PC-9 (cell line): Measurements from ENCODE around the gene FGF9. TPM values are rescaled to one million over a fixed set of nuclear protein-coding genes. Genes with fewer than 3 reads are reported as not detected.

Experiments
- BruUV-seq: library from RNA; stranded (reverse); fragments of 400-500 nt; replicated peaks from 2 replicates; lab custom pipeline; 2021; lab: Mats Ljungman, UMichigan
- CTCF ChIA-PET: fragments of 300-600 bp; sonication (Branson Sonifier 250); formaldehyde crosslinking; loops from one replicate; lab custom pipeline; 2022; ENCODE audit warnings: antibody characterized with exemption; lab: Charles Lee
- POLR2A ChIA-PET: fragments of 300-600 bp; sonication (Branson Sonifier 250); formaldehyde crosslinking; loops from one replicate; lab custom pipeline; 2022; ENCODE audit warnings: antibody characterized with exemption; ENCODE audit not compliant: unreplicated experiment; lab: Charles Lee
- DNase-seq, 2 experiments: peaks; one replicate each; pipeline versions ENCODE4 v3.0.0 to v3.0.0-alpha.2; 2015 to 2022; ENCODE audit warnings: mixed read lengths in 1 of 2
- H2AFZ ChIP-seq: fragments of 200-600 bp; sonication (generic); 2 replicates; pipeline ENCODE4 v1.8.1; 2017; ENCODE audit warnings: antibody characterized with exemption
- H3F3A ChIP-seq: fragments of 200-600 bp; sonication (generic); 2 replicates; pipeline ENCODE4 v1.8.1; 2017; ENCODE audit warnings: antibody characterized with exemption, mild to moderate bottlenecking, low read depth; ENCODE audit not compliant: insufficient read depth
- H3K27ac ChIP-seq: fragments of 200-600 bp; sonication (generic); 2 replicates; pipeline ENCODE4 v1.6.1; 2016; ENCODE audit warnings: mixed run types
- H3K27me3 ChIP-seq: fragments of 200-600 bp; sonication (generic); 2 replicates; pipeline ENCODE4 v1.6.1; 2016; ENCODE audit warnings: low read depth, mixed run types; ENCODE audit not compliant: insufficient read depth
- H3K36me3 ChIP-seq: fragments of 200-600 bp; sonication (generic); 2 replicates; pipeline ENCODE4 v1.6.1; 2016; ENCODE audit warnings: low read depth, mixed run types
- H3K4me1 ChIP-seq: fragments of 200-600 bp; sonication (generic); replicated peaks from 2 replicates; pipeline ENCODE4 v1.6.1; 2016; ENCODE audit warnings: mixed run types; ENCODE audit not compliant: insufficient read depth
- H3K4me2 ChIP-seq: fragments of 200-600 bp; sonication (generic); 2 replicates; pipeline ENCODE4 v1.6.1; 2017; ENCODE audit warnings: mixed run types
- H3K4me3 ChIP-seq: fragments of 200-600 bp; sonication (generic); 2 replicates; pipeline ENCODE4 v1.6.1; 2016; ENCODE audit warnings: mixed run types
- H3K79me2 ChIP-seq: fragments of 200-600 bp; sonication (generic); 2 replicates; pipeline ENCODE4 v1.6.1; 2017; ENCODE audit warnings: low read depth, mixed run types
- H3K9me2 ChIP-seq: fragments of 200-600 bp; sonication (generic); 2 replicates; pipeline ENCODE4 v1.8.1; 2017; ENCODE audit warnings: mild to moderate bottlenecking; ENCODE audit not compliant: insufficient read depth
- H3K9me3 ChIP-seq: fragments of 200-600 bp; sonication (generic); 2 replicates; pipeline ENCODE4 v1.8.1; 2016; ENCODE audit warnings: low read depth; ENCODE audit not compliant: insufficient read depth
- H4K20me1 ChIP-seq: fragments of 200-600 bp; sonication (generic); 2 replicates; pipeline ENCODE4 v1.8.1; 2017; ENCODE audit not compliant: insufficient read depth
- CTCF ChIP-seq: fragments of 200-600 bp; sonication (generic); conservative IDR thresholded peaks from 2 replicates; pipeline ENCODE4 v1.6.1; 2017; ENCODE audit warnings: mixed run types, antibody characterized with exemption, mild to moderate bottlenecking, moderate library complexity
- EZH2 ChIP-seq: fragments of 200-600 bp; sonication (generic); IDR thresholded peaks from 2 replicates; pipeline ENCODE4 v1.8.0; 2017; ENCODE audit warnings: antibody characterized with exemption, low read depth
- intact Hi-C: fragments of 100-400 bp; cut with micrococcal nuclease; formaldehyde crosslinking; loops from one replicate; pipeline ENCODE4 v1.10.0; 2022; ENCODE audit not compliant: unreplicated experiment
- total RNA-seq: library from RNA; stranded (reverse); gene quantifications from 2 replicates; pipeline ENCODE4 v1.2.3, GENCODE V29; 2021

The FGF9 gene
- total RNA-seq, 1 experiment from 2014 or later: not detected

- CTCF ChIA-PET: no interaction called here
- no peaks in the 10 kb centered on the region for H3K9me2 ChIP-seq
- no peaks in the 10 kb centered on the region for H3K36me3 ChIP-seq
- H3F3A ChIP-seq: no peaks in the 10 kb centered on the region
- H4K20me1 ChIP-seq: no peaks in the 10 kb centered on the region
- H3K27ac ChIP-seq: no peak overlapping the region
- H2AFZ ChIP-seq: no peak overlapping the region
- H3K4me1 ChIP-seq: no peaks in the 10 kb centered on the region
- H3K9me3 ChIP-seq: no peaks in the 10 kb centered on the region
- H3K79me2 ChIP-seq: no peaks in the 10 kb centered on the region
- no peak overlapping the region for H3K4me3 ChIP-seq
- peaks cover 41% of the 10 kb centered on the region for H3K27me3 ChIP-seq
- no peak for TF ChIP-seq EZH2
- TF ChIP-seq CTCF: no peak
- no peak for DNase-seq
- no peak overlapping the region for H3K4me2 ChIP-seq
- intact Hi-C loops: no loop called here
- no TSS peak for BruUV-seq
- POLR2A ChIA-PET: interaction anchor here (0.6 kb wide), 1 partner anchor 480 kb away, joined by 4 read pairs; no protein-coding TSS in a partner anchor
These were observed 38.8 kb downstream of the FGF9 start for GRCh38 chr13:21709697-21710096.

GRCh38 chr13:21710163-21710562, 39.3 kb downstream of the FGF9 start:
- Histone ChIP-seq H3K4me2 (no peak overlapping the region), H3K9me3 (no peaks in the 10 kb centered on the region), H3K4me3 (no peak overlapping the region), H3K36me3 (no peaks in the 10 kb centered on the region), H3K9me2 (no peaks in the 10 kb centered on the region), H3K27me3 (peaks cover 42% of the 10 kb centered on the region), H3K79me2 (no peaks in the 10 kb centered on the region), H2AFZ (no peak overlapping the region), H4K20me1 (no peaks in the 10 kb centered on the region), H3K4me1 (no peaks in the 10 kb centered on the region), H3F3A (no peaks in the 10 kb centered on the region), H3K27ac (no peak overlapping the region)
- ChIA-PET CTCF (no interaction called here), POLR2A (interaction anchor here (0.6 kb wide), 1 partner anchor 480 kb away, joined by 4 read pairs; no protein-coding TSS in a partner anchor)
- BruUV-seq: no TSS peak
- TF ChIP-seq CTCF (no peak), EZH2 (no peak)
- DNase-seq: no peak
- intact Hi-C loops: no loop called here

- no peak for TF ChIP-seq EZH2
- no peak for TF ChIP-seq CTCF
- no peaks in the 10 kb centered on the region for H3F3A ChIP-seq
- no peaks in the 10 kb centered on the region for H3K9me2 ChIP-seq
- no peak overlapping the region for H2AFZ ChIP-seq
- H3K36me3 ChIP-seq: no peaks in the 10 kb centered on the region
- no peak for DNase-seq
- ChIA-PET CTCF (no interaction called here), POLR2A (no interaction called here)
- H3K4me2 ChIP-seq: no peak overlapping the region
- H3K27me3 ChIP-seq: peaks cover 75% of the 10 kb centered on the region
- intact Hi-C loops: no loop called here
- no peaks in the 10 kb centered on the region for H3K9me3 ChIP-seq
- H3K27ac ChIP-seq: no peak overlapping the region
- H4K20me1 ChIP-seq: no peaks in the 10 kb centered on the region
- no TSS peak for BruUV-seq
- no peaks in the 10 kb centered on the region for H3K79me2 ChIP-seq
- no peak overlapping the region for H3K4me3 ChIP-seq
- H3K4me1 ChIP-seq: no peaks in the 10 kb centered on the region
These were observed 46.9 kb downstream of the FGF9 start for GRCh38 chr13:21717817-21718216.
